B cell (primary cell): ENCODE data around the gene LLPH. TPM values are rescaled to one million over a fixed set of nuclear protein-coding genes. Genes with fewer than 3 reads are reported as not detected.

Experiments
- ATAC-seq: fragments of 200-7000 bp; cut with Tn5 transposase; one replicate; pipeline ENCODE4 v1.10.0; 2021; ENCODE audit warnings: low read depth, mild to moderate bottlenecking, moderate number of reproducible peaks, moderate library complexity
- CTCF ChIA-PET: fragments of 350-600 bp; sonication (Branson Sonifier 250); formaldehyde crosslinking; loops from one replicate; lab custom pipeline; 2021; ENCODE audit warnings: antibody characterized with exemption, inconsistent platforms; lab: Charles Lee
- POLR2A ChIA-PET: fragments of 350-600 bp; sonication (Branson Sonifier 250); formaldehyde crosslinking; loops from one replicate; lab custom pipeline; 2021; ENCODE audit warnings: antibody characterized with exemption; lab: Charles Lee
- DNase-seq: peaks from one replicate; pipeline ENCODE4 v3.0.0; 2013
- H2AFZ ChIP-seq: 2 replicates; pipeline ENCODE4 v1.6.1; 2012; ENCODE audit warnings: mild to moderate bottlenecking, low read depth, low read length; ENCODE audit not compliant: insufficient read depth, poor library complexity, severe bottlenecking
- H3K27ac ChIP-seq, 2 donors: 1 replicate in 1 of 2; 2 replicates in 1 of 2; pipeline ENCODE4 v1.5.1; 2012 to 2013; ENCODE audit warnings: low read length in 2 of 2, mild to moderate bottlenecking in 2 of 2, moderate library complexity in 1 of 2
- H3K27me3 ChIP-seq, 4 experiments: fragments of 200-600 bp in 1 of 4; sonication (generic) in 1 of 4; replicated peaks in 1 of 4; 1 replicate in 2 of 4; 2 replicates in 2 of 4; pipeline versions ENCODE4 v1.6.1 to v1.7.0; 2013 to 2016; ENCODE audit warnings: low read length in 3 of 4, mild to moderate bottlenecking in 2 of 4, mixed read lengths in 1 of 4, moderate library complexity in 1 of 4; ENCODE audit not compliant: insufficient read depth in 4 of 4, control insufficient read depth in 3 of 4; ENCODE audit errors: control extremely low read depth in 1 of 4
- H3K36me3 ChIP-seq, 2 experiments: replicated peaks in 1 of 2; 1 replicate in 1 of 2; 2 replicates in 1 of 2; pipeline versions ENCODE4 v1.6.1 to v1.7.1; 2013; ENCODE audit warnings: low read length in 1 of 2; ENCODE audit not compliant: insufficient read depth in 2 of 2, control insufficient read depth in 1 of 2; ENCODE audit errors: control extremely low read depth in 1 of 2, extremely low read depth in 1 of 2
- H3K4me1 ChIP-seq, 2 donors: fragments of 200-600 bp in 1 of 2; sonication (generic) in 1 of 2; 1 replicate in 1 of 2; 2 replicates in 1 of 2; pipeline versions ENCODE4 v1.5.1 to v1.6.1; 2013 to 2017; ENCODE audit warnings: low read length in 2 of 2; ENCODE audit not compliant: control insufficient read depth in 2 of 2, insufficient read depth in 2 of 2
- H3K4me2 ChIP-seq: replicated peaks from 2 replicates; pipeline ENCODE3; 2012; ENCODE audit warnings: mild to moderate bottlenecking, low read depth, low read length; ENCODE audit not compliant: poor library complexity, severe bottlenecking
- H3K4me3 ChIP-seq, 5 experiments: fragments of 200-600 bp in 1 of 5; sonication (generic) in 1 of 5; 1 replicate in 3 of 5; 2 replicates in 2 of 5; pipeline versions ENCODE4 v1.5.1 to v1.7.0; 2011 to 2016; ENCODE audit warnings: low read length in 4 of 5, mild to moderate bottlenecking in 4 of 5, low read depth in 2 of 5, control low read depth in 1 of 5, moderate library complexity in 1 of 5; ENCODE audit not compliant: insufficient read depth in 1 of 5; ENCODE audit errors: control extremely low read depth in 1 of 5, extremely low read depth in 1 of 5
- H3K79me2 ChIP-seq: fragments of 200-600 bp; sonication (generic); one replicate; pipeline ENCODE4 v1.6.0; 2016; ENCODE audit warnings: low read length; ENCODE audit not compliant: control insufficient read depth, insufficient read depth
- H3K9ac ChIP-seq: fragments of 200-600 bp; sonication (generic); 2 replicates; pipeline ENCODE4 v1.6.1; 2017; ENCODE audit warnings: mild to moderate bottlenecking, low read length, moderate library complexity
- H3K9me3 ChIP-seq, 3 donors: one replicate each; pipeline versions ENCODE4 v1.6.1 to v1.7.1; 2013; ENCODE audit warnings: low read length in 2 of 3; ENCODE audit not compliant: control insufficient read depth in 2 of 3, insufficient read depth in 1 of 3; ENCODE audit errors: control extremely low read depth in 1 of 3
- H4K20me1 ChIP-seq: 2 replicates; pipeline ENCODE4 v1.6.0; 2012; ENCODE audit warnings: mild to moderate bottlenecking, low read length; ENCODE audit not compliant: insufficient read depth, control insufficient read depth, poor library complexity, severe bottlenecking
- H3K27ac Mint-ChIP-seq: one replicate; pipeline ENCODE4 v1.8.0; 2021; ENCODE audit warnings: mixed read lengths
- H3K27me3 Mint-ChIP-seq: one replicate; pipeline ENCODE4 v1.8.0; 2021; ENCODE audit warnings: mixed read lengths
- H3K4me1 Mint-ChIP-seq: one replicate; pipeline ENCODE4 v1.8.0; 2021; ENCODE audit warnings: mixed read lengths
- H3K4me3 Mint-ChIP-seq: one replicate; pipeline ENCODE4 v1.8.0; 2021; ENCODE audit warnings: mixed read lengths
- H3K9me3 Mint-ChIP-seq: one replicate; pipeline ENCODE4 v1.8.0; 2022; ENCODE audit warnings: mixed read lengths; ENCODE audit not compliant: insufficient read depth
- CTCF ChIP-seq: fragments of 200-600 bp; IDR thresholded peaks from one replicate; pipeline ENCODE4 v1.8.0; 2022; ENCODE audit warnings: antibody characterized with exemption, mild to moderate bottlenecking
- EZH2 ChIP-seq: IDR thresholded peaks from 2 replicates; pipeline ENCODE4 v1.6.1; 2012; ENCODE audit warnings: borderline replicate concordance, low read depth, mild to moderate bottlenecking, moderate library complexity, low read length; ENCODE audit not compliant: insufficient read depth, poor library complexity, severe bottlenecking
- WGBS: methylation state at CpG from one replicate; pipeline ENCODE4 v1.1.5; 2013; ENCODE audit warnings: missing lambda C conversion rate; ENCODE audit not compliant: insufficient coverage; 5-methylcytosine and 5-hydroxymethylcytosine counted together
- intact Hi-C: fragments of 100-400 bp; cut with micrococcal nuclease; formaldehyde crosslinking; loops from one replicate; pipeline ENCODE4 v1.10.0; 2022
- polyA plus RNA-seq: library from polyadenylated mRNA; depleted of rRNA; stranded (reverse); fragments of >200 nt; gene quantifications from 2 replicates; pipeline ENCODE4 v1.2.3, GENCODE V29; 2012
- total RNA-seq, 2 donors: library from RNA; stranded (reverse); fragments of 120-200 nt in 1 of 2; gene quantifications; 1 replicate in 1 of 2; 2 replicates in 1 of 2; pipeline versions ENCODE4 v1.2.3 to v1.2.4, GENCODE V29; 2013 to 2022

LLPH gene
- total and polyA plus RNA-seq, 2 donors (not counting 1 experiment from before 2014, with no cell fraction given) = 2.1 to 23.4 TPM

- DNase-seq = no peak
- Histone ChIP-seq H3K79me2 (no peaks in the 10 kb centered on the region), H3K4me3 (no peak overlapping the region), H3K36me3 (no peaks in the 10 kb centered on the region), H3K4me1 (no peaks in the 10 kb centered on the region), H2AFZ (no peak overlapping the region), H3K4me2 (no peak overlapping the region), H3K27ac (no peak overlapping the region), H3K9ac (no peak overlapping the region), H4K20me1 (no peaks in the 10 kb centered on the region), H3K27me3 (no peaks in the 10 kb centered on the region), H3K9me3 (no peaks in the 10 kb centered on the region)
- H3K4me3 Mint-ChIP-seq = no peak overlapping the region
- H3K4me1 Mint-ChIP-seq = peaks cover 2% of the 10 kb centered on the region
- TF ChIP-seq EZH2 (no peak), CTCF (no peak)
- no peaks in the 10 kb centered on the region for H3K9me3 Mint-ChIP-seq
- WGBS = 100% methylated on average over 2 of the region's 4 CpGs
- ChIA-PET CTCF (interaction anchor here (7.1 kb wide), 1 partner anchor 1218 kb away, joined by 48 read pairs; no protein-coding TSS in a partner anchor), POLR2A (no interaction called here)
- no peak for ATAC-seq
- H3K27me3 Mint-ChIP-seq = peaks cover 15% of the 10 kb centered on the region
- intact Hi-C loops = loop anchor here (5.0 kb wide), 1 partner anchor 802 kb away; no protein-coding TSS in a partner anchor
- no peak overlapping the region for H3K27ac Mint-ChIP-seq
Measured at GRCh38 chr12:66109056-66109455, 21.5 kb downstream of the LLPH start.

- no peaks in the 10 kb centered on the region for H3K79me2 ChIP-seq
- H3K27ac Mint-ChIP-seq = no peak overlapping the region
- H3K27me3 ChIP-seq = peaks cover 0 to 3% (median 0%) of the 10 kb centered on the region in 4 experiments
- H3K27me3 Mint-ChIP-seq = peaks cover 15% of the 10 kb centered on the region
- no peaks in the 10 kb centered on the region for H3K9me3 Mint-ChIP-seq
- H3K4me1 Mint-ChIP-seq = peaks cover 2% of the 10 kb centered on the region
- intact Hi-C loops = loop anchor here (5.0 kb wide), 1 partner anchor 801 kb away; no protein-coding TSS in a partner anchor
- no peak overlapping the region for H3K4me2 ChIP-seq
- no peak overlapping the region for H3K27ac ChIP-seq
- H3K9ac ChIP-seq = no peak overlapping the region
- H3K4me3 Mint-ChIP-seq = no peak overlapping the region
- H3K4me1 ChIP-seq = no peaks in the 10 kb centered on the region
- ChIA-PET POLR2A (no interaction called here), CTCF (interaction anchor here (1.3 to 7.1 kb wide), 3 partner anchors 875 to 1217 kb away, joined by 4 to 48 read pairs (median 5); no protein-coding TSS in a partner anchor)
- no CpG with 5 or more reads among the region's 1 CpG for WGBS
- TF ChIP-seq CTCF = no peak
- H3K36me3 ChIP-seq = no peaks in the 10 kb centered on the region
- DNase-seq = no peak
- no peaks in the 10 kb centered on the region for H3K9me3 ChIP-seq
- ATAC-seq = no peak
- H2AFZ ChIP-seq = no peak overlapping the region
- no peaks in the 10 kb centered on the region for H4K20me1 ChIP-seq
- no peak overlapping the region for H3K4me3 ChIP-seq
Measured at GRCh38 chr12:66108386-66108785, 22.2 kb downstream of the LLPH start.
